Fibroblast of mammary gland (primary cell): ENCODE data around the gene SEMA6A.

Source experiments
- DNase-seq: peaks from one replicate; pipeline ENCODE4 v3.0.0-alpha.2; 2010; ENCODE audit warnings: low read depth
- H3K4me3 ChIP-seq: 2 replicates; pipeline ENCODE4 v1.5.1; 2011; ENCODE audit warnings: low read depth, mild to moderate bottlenecking, low read length, moderate library complexity; ENCODE audit not compliant: control insufficient read depth
- TF ChIP-seq, protein P1 (sequence below): conservative IDR thresholded peaks from 2 replicates; pipeline ENCODE4 v1.5.1; 2011; ENCODE audit warnings: low read depth, low read length, inconsistent platforms; ENCODE audit not compliant: control insufficient read depth, insufficient read depth

SEMA6A gene

DNA sequence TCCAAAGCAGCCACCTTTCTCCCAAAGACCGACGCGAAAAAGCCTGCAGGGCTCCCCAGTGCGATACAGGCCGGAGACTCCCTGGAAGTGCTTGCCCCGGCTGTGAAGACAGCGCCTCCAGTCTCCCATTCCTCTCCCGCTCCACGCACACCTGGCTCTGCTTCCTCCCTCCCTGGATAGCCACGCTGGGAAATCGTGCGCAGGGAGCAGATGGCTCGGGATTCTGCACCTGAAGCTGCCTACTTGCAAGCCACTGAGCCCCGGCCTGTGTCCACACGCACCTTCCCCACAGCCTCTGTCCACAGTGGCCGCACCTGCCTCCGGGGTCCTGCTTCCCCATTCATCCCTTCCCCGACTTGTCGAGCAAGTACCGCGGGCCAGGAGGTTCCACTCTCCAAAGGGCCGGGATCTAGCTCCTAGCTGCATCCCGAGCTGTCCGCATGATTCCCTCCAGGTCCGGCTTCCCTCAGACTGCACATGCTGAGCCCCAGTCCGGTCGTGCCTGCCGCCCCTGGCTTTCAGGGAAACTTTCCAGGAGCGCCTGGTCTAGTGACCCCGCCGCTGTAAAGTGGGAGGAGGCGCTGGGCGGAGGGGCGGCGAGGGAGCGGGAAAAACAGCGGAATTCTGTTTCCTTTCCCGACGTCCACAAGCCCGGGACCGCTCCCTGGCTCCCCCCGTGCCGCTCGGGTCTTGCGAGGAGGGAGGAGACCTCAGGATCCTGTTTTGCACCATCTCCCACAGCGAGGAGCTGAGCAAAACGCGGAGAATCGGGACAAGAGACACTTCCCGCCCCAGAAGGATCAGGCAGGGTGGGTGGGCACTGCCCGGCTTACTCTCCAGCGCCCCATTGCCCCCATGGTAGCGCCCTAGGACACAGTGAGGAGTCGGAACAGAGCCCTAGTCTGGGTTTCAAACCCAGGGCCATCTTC lies 2.0 kb downstream of the SEMA6A start:
- TF ChIP-seq, protein P1, sequence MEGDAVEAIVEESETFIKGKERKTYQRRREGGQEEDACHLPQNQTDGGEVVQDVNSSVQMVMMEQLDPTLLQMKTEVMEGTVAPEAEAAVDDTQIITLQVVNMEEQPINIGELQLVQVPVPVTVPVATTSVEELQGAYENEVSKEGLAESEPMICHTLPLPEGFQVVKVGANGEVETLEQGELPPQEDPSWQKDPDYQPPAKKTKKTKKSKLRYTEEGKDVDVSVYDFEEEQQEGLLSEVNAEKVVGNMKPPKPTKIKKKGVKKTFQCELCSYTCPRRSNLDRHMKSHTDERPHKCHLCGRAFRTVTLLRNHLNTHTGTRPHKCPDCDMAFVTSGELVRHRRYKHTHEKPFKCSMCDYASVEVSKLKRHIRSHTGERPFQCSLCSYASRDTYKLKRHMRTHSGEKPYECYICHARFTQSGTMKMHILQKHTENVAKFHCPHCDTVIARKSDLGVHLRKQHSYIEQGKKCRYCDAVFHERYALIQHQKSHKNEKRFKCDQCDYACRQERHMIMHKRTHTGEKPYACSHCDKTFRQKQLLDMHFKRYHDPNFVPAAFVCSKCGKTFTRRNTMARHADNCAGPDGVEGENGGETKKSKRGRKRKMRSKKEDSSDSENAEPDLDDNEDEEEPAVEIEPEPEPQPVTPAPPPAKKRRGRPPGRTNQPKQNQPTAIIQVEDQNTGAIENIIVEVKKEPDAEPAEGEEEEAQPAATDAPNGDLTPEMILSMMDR, result no peak
- no peak overlapping the region for H3K4me3 ChIP-seq
- DNase-seq, result no peak

DNA sequence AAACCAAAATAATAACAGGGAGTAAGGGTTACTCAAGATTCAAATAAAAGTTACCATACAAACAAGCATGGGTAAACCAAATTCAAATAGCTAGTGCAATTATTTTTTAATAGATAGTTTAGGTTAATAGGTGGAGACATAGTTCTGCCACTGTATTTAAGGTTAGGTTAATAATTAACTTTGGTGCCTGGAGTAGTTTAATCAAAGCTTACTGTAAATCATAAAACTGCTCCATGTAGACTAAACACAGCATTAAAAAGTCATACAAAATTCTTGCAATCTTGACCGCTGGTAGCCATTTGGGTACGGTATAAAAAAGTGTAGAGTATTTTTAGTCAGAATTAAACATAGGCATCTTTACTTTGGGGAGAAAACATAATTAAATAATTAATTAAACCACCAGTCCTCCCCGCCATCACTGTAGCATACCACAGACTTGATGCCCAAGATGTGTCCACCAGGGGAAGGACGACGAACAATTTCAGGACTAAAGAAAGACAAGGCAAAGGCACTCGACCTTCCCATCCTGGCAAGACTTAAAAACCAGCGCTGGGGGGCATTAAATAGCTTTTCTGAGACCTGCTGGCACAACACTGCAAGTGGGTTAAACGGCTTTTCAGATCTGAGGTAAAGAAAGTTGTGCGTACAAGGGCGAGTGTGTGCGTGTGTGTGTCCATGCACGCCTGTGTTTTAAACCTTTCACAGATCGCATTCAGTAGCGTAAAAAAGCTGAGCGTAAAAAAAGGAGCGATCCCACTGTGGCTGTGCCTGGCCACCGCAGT lies 2.9 kb downstream of the SEMA6A start:
- DNase-seq, result no peak
- H3K4me3 ChIP-seq, result no peak overlapping the region
- TF ChIP-seq, protein P1, result no peak

DNA sequence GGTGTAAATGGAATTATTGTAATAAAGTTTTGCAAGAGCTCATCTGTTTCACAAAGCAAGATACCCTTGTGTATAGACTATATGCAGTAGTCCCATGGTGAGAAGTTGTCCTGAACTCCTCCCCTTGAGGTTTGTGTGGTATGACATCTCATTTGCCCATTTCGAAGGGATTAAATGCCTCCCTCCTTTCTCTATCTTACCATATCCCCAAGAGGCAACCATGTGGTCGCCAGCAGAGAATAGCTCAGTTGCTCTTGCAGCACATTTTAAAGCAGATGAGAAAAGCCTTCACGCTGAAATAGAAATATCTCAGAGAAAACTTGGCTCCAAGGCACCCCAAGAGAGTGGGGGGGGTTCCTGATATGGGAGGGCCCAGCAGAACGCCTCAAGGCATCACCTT lies 4.6 kb downstream of the SEMA6A start:
- TF ChIP-seq, protein P1, result no peak
- no peak for DNase-seq
- no peak overlapping the region for H3K4me3 ChIP-seq

DNA sequence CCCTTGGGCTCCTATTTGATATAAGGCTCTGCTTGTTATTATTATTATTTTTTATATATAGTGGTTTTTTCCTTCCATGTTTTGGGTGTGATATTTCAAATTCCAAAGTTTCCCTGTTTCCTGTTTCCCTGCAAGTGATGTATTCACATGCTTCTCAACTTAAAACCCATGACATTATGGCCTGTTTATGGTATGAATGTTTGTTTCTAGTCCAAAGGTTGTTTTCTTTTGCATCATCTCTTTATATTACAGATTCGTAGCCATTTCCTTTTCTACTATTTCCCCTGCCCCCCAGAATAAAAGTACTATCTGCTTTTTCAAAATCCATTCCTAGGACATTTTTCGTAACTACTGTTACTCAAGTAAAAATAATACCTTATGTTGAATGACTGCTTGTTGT lies 7.5 kb downstream of the SEMA6A start:
- TF ChIP-seq, protein P1, result no peak
- DNase-seq, result no peak
- H3K4me3 ChIP-seq, result no peak overlapping the region

DNA sequence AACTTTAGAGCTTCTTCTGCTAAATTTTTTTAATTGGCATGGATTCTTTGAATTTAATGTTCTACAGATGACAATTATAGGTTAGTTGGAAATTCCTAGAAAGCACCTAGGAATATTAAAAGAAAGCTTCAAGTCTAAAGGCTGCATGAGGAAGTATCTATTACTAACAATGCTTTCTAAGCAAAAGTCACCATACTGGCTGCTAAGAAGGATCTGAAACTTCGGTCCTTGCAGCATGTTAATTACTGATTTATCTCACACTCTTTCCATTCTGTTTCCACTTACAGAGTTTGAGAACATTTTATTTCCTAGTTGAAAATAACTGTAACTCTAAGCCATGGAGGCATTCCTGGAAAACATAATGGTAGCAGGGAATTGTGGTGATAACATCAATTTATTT lies 8.4 kb downstream of the SEMA6A start:
- TF ChIP-seq, protein P1, result no peak
- DNase-seq, result no peak
- no peak overlapping the region for H3K4me3 ChIP-seq

DNA sequence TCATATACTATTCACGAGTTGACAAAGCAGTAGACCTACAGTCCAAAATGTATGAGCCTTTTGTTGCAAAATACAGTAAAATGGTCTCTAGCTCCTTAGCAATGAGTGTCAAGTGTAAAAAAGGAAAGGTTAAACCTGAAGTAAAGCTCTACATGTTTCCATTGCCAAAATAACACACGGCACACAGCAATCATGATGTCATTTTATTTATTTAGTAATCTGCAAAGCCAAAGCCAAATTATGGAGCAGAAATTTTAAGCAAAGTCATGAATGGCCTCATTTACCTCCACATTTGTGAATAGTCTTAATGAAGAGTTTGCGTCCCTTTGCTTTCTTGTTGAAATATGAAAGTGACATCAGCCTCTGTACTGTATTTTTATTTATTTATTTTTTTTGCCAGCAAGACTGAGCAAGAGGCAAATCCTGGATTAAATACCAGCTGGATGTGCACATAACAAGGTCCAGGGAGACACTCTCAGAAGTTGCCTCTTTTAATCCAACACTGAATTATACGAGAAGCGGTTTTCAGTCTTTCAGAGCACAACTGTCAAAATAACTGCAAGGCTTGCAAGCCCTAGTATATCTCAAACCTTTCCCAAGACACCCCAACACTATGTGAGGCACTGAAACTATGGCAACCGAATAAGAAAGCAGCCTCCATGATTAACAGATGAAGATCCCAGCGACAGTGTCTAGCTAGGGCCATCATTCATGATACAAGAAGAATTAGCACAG lies 9.7 kb downstream of the SEMA6A start:
- no peak for DNase-seq
- no peak overlapping the region for H3K4me3 ChIP-seq
- TF ChIP-seq, protein P1, result no peak
